Raji (cell line): ENCODE data around the gene TBC1D8.

Experiments used
- POLR2A ChIP-seq: IDR thresholded peaks from 2 replicates; pipeline ENCODE4 v1.6.1; 2011; ENCODE audit warnings: low read depth, low read length, control low read depth; ENCODE audit not compliant: insufficient read depth

TBC1D8 gene

DNA sequence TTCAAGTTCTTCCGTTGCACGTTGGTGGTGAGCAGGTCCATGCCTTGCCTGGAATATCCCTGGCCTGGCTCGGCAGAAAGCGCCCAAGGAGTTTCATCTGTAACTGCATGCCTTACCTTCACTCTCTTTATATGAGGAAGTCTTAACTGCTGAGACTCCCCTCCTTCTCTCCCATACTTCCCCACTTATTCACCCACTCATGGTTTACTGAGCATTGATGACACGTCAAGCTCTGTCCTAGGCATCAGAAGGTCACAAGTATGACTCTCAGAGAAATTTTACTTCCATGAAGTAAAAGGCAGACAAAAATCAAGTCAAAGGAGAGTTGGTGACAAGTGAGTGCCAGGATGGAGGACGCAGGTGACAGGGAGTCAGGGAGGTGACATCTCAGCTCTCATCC lies 68.2 kb downstream of the TBC1D8 start:
- no peak for TF ChIP-seq POLR2A

DNA sequence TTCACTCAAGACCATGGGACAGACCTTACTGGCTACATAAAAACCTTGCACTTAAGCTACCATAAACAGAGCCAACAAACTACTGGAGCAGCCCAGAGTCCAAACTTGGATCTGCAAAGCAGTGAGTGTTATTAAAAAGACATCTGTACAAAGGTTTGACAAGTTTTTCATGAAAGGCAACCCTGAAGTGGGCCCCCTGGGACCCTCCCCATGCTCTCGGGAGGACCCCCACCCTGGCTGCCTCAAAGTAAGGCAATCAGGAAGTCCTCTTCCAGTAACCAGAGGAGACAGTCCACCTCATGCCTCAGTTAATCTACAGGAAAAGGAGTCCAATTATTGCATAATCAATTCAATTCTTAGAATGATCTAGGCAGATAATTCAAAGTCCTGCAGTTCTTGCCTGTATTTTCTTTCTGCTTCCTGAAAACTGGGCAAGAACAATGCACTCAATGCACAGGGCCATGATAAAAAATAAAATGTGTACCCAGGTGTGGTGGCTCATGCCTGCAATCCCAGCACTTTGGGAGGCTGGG lies 69.7 kb downstream of the TBC1D8 start:
- TF ChIP-seq POLR2A: no peak

DNA sequence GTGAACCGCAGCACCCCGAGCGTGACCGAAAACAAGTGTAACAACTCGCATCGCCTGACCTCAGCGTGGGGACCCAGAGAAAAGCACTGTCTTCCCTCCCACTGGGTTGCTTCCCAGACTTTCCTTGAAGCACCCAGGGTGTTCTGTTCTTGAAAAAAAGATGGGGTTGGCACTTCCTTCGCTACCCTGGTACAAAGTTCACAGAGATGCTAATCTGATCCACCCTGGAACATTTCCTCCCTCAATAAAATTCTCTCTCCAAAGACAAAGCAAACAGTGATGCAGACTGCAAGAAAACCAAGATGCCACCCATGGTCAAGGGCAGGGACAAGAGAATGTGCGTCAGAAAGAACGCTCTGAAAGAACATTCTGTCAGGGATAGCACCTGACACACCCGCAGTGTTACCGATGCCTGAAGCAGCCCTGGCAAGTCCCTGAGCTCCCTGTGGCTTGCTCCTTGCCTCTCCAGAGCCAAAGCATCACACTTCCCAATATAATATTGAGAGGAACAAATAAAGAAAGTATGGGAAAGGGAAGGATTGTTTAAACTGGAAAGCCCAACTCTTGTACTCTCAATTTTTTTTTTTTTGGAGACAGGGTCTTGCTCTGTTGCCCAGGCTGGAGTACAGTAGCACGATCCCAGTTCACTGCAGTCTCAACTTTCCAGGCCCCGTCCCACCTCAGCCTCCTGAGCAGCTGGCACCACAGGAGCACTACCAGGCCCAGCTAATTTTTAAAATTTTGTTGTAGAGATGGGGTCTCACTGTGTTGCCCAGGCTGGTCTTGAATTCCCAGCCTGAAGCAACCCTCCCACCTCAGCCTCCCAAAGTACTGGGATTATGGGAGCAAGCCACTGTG lies 70.7 kb downstream of the TBC1D8 start:
- TF ChIP-seq POLR2A: no peak

DNA sequence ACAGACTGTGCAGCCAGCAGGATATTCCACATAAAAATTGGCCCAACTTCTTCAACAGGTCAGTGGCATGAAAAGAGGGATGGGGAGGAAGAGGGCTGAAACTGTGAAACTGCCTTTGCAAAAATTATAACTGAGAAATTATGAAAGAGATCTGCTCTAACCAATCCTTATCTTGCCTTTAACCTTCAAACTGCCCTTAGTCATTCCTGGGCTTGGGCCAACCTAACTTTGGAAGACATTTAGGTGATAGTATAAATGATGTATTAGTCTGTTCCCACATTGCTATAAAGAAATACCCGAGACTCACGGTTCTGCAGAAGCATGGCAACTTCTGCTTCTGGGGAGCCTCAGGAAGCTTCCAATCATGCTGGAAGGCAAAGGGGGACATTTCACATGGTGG lies 74.6 kb downstream of the TBC1D8 start:
- TF ChIP-seq POLR2A: no peak

DNA sequence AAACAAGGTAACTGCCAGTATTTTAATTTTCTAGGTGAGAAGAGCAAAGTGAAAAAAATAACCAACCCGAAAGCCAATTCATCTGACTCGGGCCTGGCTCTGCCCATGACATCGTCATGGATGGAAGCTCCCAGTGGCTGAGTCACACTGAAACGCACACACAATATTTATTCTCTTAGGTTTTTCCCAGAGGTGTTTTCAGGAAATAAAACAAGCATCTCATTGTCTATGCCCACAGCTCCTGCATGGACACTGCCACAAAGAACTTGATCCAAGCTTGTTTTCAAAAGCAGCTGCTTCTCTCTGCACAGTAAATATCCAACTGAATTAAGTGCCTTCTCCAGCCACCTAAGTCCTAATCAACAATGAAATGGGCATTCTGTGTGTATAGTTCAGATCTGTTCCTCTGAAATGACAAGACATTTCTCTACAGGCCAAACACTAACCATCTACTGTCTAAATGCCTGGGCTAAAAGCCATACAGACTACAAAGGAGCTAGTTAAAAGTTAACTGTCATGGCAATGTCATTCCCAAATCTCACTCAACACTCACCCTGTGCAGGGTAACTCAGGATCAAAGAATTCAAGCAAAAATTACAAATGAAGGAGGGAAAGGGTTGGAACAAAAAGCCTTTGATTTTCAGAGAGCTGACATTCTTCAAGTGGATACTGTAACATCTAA lies 86.2 kb downstream of the TBC1D8 start:
- TF ChIP-seq POLR2A: no peak

DNA sequence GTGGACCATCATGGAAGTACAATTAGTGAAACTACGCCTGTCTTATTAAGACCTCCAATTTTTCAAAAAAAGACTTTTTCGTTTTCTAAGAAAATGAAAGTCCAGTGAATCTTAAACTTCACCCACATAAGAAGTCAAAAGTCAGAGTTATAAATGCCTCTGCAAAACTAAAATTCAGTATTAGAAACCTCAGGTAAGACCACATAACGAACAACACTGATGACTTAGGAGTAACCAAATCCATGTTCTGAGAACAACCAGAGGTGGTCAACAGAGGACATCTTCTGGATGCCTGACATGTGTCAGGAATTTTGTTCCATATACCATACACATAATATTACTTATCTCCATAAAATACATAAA lies 86.7 kb downstream of the TBC1D8 start:
- no peak for TF ChIP-seq POLR2A

DNA sequence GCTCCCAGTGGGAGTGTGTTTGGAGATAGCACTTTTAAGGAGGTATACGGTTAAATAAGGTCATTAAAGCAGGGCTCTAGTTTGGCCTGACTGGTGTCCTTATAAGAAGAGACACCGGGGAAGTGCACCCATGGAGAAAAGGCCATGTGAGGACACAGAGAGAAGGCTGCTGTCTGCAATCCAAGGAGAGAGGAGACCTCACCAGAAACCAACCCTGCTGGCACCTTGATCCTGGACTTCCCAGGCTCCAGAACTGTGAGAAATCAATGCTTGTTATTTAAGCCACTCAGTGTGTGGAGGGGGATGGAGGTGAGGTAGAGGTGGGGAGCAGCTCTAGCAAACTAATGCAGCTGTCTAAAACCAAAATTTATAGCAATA lies 87.1 kb downstream of the TBC1D8 start:
- TF ChIP-seq POLR2A: no peak

DNA sequence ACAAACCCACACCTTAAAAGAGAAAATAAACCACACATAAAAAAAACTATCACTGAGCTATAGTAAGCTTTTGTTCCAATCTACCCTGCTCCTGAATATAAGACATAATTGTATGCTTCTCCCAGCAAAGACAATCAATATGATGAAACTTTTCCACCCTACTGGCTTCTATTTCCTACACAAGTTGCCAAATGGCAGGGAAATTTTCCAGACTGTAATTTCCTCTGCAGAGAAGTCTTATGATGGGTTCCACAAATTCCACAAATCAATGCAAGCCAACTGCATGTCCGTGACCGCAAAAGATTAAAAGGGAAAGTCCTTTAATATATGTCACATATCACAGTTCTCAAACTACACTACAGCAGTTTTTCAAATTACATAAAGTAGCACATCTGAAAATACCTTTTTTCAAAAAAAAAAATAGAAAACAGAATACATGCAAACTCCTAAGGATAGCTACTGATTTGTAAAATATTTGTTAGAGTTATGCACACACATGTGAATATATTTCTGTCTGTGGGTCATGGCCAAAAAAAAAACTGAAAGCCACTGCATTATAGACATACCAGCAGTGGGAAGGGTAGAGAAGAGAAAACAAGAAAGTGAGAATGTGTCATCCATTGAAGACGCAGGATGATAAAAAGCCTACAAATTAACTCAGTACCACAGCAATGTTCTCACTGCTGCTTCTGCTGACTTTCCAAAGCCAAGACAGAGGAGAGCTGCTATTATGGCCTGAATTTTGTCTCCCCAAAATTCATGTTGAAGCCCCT lies 87.6 kb downstream of the TBC1D8 start:
- no peak for TF ChIP-seq POLR2A

DNA sequence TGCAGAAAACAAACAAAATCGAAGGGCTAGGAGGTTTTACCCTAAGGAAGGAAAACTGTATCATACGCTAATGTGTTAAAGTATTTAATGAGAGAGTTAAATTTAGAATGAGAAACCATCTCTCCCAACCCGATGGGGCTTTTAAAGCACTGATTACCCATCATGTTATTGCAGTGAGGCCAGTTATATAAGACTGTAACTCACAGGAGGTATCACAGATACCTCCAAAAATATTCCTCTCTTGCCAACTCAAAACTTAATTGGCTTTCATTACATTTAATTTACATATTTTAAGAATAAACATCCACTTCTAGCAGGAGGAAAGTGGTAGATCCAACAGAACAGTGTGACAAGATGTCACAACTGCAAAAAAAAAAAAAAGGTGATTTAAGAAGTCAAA lies 92.8 kb downstream of the TBC1D8 start:
- TF ChIP-seq POLR2A: no peak

DNA sequence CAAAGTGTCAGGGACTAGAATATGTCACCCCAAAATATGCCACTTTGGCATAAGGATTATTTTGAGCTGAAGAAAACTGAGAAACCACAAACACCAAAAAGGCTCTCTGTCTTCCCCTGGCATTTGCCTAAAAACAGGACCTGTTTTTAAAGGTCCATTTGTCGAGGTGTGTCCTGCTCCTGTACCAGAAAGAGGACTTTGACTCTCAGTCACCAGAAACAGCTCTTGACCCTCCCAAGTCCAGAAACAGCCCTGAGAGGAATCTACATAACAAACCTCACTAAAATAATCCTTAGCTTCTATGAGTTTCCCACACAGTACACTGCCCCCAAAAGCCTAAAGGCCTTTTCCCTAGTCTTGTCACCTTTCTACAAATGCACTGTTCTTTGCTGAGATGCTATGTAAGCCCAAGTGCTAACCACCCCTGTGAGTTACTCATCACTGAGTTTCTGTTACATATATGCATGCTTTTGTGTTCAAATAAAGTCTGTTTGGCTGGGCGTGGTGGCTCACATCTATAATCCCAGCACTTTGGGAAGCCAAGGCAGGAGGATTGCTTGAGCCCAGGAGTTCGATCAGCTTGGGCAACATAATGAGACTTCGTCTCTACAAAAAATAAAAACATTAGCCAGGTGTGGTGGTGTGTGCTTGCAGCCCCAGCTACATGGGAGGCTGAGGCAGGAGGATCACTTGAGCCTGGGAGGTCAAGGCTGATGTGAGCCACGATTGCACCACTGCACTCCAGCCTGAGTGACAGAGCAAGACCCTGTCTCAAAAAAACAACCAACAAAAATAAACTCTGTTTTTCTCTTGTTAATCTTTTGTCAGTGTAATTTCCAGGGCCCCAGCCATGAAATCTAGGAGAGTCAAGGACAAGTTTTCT lies 93.9 kb downstream of the TBC1D8 start:
- TF ChIP-seq POLR2A: no peak

DNA sequence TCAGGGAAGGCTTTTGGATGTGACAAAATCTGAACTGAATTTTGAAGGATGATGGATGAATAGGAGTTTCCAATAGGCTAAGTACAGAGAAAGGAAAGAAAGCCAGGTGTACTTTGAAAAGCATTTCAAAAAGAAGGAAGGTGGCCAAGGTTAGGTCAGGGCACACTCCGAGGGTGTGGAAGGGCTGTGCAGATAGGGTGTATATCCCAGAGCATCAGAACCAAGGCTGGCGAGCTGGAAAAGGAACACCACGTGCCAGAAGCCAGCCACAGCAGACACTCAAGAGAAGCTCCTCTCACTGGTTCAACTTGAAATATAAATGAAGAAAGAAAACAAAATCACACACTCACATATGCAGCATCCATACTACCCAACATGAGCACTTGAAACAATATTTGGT lies 98.1 kb downstream of the TBC1D8 start:
- no peak for TF ChIP-seq POLR2A

DNA sequence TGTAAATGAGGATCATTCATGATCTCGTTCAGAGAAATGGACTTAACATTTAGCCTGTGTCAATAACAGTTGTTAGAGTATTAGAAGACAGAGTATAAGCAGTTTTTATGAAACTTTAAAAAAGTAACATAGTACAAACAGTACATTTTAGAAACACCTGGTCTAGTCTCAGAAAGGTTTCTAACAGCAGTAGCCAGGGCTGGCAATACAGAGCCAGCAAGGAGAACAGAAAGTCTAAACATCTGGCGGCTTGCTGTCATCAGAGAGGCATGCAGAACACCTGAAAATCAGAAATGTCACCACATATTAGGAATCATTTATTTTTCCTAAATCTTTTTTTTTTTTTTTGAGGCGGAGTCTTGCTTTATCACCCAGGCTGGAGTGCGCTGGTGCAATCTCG lies 99.0 kb downstream of the TBC1D8 start:
- no peak for TF ChIP-seq POLR2A

DNA sequence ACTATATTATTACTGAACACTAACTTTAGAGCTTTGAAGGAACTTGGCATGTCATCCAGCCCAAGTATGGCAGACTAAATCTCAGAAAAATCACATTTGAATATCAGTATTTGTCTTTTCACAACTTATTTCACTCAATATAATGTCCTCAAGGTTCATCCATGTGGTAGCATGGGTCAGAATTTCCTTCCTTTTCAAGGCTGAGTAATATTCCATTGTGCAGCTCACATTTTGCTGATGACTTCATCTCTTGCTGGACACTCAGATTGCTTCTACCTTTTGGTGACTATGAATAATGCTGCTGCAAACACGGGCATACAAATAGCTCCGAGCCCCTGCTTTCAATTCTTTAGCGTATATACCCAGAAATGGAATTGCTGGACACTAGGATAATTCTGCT lies 102.4 kb downstream of the TBC1D8 start:
- no peak for TF ChIP-seq POLR2A

DNA sequence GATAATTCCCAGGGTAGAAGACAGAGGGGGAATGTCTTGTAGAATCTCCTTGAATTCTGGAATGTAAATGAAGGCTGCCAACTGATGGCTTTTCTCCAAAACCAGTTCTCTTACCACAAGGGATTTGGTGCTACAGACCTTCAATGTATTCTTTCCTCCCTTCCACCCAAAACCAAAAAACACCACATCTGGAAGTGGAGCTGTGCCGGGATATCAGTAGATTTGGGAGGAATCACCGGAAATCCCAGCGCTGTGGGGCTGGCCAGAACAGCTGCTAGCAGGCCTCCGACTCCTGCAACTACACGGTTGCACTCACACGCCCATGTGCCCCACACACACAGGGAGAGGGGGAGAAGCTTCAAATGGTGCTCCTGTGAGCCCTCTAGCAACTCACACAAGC lies 103.4 kb downstream of the TBC1D8 start:
- TF ChIP-seq POLR2A: no peak

DNA sequence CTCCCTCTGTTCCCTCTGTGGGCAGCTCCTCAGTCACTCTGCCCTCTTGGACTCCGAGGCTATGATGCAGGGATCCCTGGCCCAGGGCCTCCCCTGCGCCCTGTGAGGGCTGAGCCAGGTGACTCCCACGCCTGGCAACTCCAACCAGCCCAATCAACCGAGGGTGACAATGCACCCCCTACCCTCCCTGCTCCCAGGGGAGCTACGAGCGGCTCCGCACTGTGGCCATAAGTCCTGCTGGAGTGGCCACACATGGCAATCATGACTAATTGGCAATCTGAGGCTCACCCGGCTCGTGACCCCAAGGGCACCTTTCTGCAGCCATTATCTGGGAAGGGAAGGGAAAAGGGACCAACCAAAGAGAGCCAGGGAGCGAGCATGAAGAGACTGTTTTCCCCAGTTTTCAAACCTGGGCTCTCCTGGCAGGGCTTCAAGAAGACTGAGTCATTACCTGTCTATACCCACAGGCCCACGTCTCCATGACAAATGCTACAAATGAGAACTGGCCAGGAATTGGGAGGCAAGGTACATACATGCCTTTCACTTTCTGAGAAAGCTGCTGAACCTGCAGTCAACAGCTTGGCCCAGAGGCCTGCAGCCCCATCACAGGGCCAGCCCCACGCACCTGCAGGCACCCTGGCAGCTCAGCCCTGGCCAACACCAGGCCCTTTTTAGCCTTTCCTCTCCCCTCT lies 104.0 kb downstream of the TBC1D8 start:
- TF ChIP-seq POLR2A: no peak

DNA sequence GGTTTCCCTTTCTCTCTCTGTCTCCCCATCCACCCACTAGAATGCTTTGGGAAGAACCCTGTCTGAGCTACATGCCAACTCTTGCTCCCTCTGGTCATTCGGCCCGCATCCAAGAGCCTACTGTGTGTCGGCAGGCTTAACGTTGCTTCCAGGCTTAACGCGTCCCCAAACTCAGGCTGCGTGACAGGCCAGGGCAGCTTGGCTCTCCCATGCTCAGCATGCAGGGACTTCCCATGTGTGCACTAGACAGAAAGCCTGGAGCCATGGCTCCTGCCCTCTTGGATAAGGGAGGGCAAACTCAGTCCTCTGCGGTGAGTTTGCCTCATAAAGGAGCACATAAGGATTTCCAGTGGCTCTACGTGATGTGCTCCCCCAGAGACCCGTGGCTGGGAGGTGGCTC lies 105.9 kb downstream of the TBC1D8 start:
- no peak for TF ChIP-seq POLR2A
